ENCODE data around the gene PADI1.
"Not testable (repeated sequence)": the region's sequence is repeated elsewhere in the genome, so short reads cannot be mapped to it uniquely, and the experiment has no call there.

Gene PADI1

GRCh38 chr1:17215545-17215890, 10.6 kb downstream of the PADI1 start:
- DNase-seq (ENCODE audit: low spot score) = no peak

- DNase-seq (ENCODE audit: low spot score) = no peak
These were observed 11.2 kb downstream of the PADI1 start for GRCh38 chr1:17216078-17216477.

DNA sequence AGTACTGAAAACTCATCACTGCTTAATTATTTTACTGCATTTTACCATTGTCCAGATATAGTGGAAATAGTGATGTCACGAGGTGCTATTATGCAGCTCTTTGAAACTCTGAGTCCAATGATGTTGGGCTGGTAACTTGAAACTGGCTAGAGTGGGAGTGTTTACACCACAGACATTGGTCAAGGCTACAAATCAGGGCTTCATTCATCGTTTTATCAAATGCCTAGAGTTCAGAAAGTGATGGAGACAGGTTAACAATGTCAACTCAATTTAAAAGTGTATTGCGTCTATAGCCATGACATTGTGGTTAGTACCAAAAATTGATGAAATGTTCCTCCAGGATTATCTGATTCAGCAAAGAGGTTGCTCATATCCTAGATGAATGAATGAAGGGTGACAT, 12.7 kb downstream of the PADI1 start:
- DNase-seq (ENCODE audit: low spot score) = no peak

GRCh38 chr1:17218939-17219338, 14.0 kb downstream of the PADI1 start:
- no peak for DNase-seq (ENCODE audit: low spot score)

- no peak for DNase-seq (ENCODE audit: low spot score)
These were observed 15.4 kb downstream of the PADI1 start for GRCh38 chr1:17220287-17220686.

DNA sequence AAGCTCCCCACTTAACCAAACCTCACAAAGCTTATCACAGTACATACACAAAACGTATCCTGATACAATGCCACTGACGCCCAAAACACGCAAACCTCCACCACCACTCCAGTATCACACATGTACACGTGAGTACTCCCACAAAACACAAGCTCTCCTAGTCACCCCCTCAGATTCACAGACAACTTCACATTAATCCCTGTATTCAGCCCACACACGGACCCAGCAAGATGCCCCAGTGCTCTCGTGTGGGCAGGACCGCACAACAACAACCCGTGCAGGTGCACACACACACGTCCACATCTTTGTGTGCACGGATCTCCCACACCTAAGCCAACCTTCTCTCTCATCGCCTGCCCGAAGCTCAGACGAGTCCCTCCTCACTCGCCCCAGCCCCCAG, 17.6 kb downstream of the PADI1 start:
- DNase-seq (ENCODE audit: low spot score) = no peak

- no peak for DNase-seq (ENCODE audit: low spot score)
These were observed 19.5 kb downstream of the PADI1 start for GRCh38 chr1:17224434-17224833.

- DNase-seq (ENCODE audit: low spot score) = no peak
These were observed 20.2 kb downstream of the PADI1 start for GRCh38 chr1:17225140-17225539.

- no peak for DNase-seq (ENCODE audit: low spot score)
These were observed 22.5 kb downstream of the PADI1 start for GRCh38 chr1:17227358-17227915.

DNA sequence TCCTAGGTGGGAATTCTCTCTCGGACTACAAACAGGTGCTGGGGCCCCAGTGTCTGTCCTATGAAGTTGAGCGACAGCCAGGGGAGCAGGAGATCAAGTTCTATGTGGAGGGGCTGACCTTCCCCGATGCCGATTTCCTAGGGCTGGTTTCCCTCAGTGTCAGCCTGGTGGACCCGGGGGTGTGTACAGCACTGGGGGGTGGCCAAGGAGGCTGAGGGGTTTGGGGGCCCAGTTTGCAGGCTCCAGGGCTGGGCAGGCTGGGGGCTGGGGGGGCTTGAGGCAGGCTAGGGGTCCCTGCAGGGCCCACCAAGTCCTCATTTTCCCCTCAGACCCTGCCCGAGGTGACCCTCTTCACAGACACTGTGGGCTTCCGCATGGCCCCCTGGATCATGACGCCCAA, 23.7 kb downstream of the PADI1 start:
- no peak for DNase-seq (ENCODE audit: low spot score)

DNA sequence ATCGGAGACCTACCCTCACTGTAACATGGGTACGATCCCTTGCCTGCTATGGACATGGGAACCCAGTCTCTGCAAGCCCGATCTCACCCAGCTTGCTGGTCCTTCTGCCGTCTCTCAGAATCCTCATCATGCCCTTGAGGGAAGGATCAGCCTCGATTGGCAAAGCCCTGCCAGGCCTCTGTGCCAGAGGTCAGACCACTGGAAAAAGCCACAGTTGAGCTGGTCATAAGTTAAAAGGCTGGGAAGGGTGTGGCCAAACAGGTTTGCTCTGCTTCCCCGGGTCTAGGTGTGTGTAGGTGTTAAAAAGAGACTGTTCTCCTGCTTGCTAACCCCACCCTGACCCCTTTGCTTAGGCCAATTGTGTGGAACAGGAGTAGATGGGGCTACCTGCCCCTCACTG, 24.5 kb downstream of the PADI1 start:
- no peak for DNase-seq (ENCODE audit: low spot score)

DNA sequence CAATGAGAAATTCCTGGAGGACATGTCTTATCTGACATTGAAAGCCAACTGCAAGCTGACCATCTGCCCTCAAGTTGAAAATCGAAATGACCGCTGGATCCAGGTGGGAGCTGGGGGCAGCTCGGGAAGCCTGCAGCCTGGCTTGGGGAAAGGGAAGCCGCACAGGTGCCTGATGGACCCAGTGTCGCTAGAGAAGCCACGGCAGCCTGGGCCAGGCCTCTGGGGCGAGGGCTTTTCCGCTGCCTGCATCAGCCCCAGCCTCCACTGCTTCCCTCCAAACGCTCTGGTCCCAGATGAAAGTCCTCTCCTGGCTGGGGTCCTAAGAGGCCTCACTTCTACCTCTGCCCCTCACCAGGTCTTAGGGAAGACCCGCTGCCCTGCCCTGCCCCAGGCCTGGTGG, 25.2 kb downstream of the PADI1 start:
- DNase-seq (ENCODE audit: low spot score) = no peak

GRCh38 chr1:17230671-17231310, 25.9 kb downstream of the PADI1 start:
- DNase-seq (ENCODE audit: low spot score) = no peak

DNA sequence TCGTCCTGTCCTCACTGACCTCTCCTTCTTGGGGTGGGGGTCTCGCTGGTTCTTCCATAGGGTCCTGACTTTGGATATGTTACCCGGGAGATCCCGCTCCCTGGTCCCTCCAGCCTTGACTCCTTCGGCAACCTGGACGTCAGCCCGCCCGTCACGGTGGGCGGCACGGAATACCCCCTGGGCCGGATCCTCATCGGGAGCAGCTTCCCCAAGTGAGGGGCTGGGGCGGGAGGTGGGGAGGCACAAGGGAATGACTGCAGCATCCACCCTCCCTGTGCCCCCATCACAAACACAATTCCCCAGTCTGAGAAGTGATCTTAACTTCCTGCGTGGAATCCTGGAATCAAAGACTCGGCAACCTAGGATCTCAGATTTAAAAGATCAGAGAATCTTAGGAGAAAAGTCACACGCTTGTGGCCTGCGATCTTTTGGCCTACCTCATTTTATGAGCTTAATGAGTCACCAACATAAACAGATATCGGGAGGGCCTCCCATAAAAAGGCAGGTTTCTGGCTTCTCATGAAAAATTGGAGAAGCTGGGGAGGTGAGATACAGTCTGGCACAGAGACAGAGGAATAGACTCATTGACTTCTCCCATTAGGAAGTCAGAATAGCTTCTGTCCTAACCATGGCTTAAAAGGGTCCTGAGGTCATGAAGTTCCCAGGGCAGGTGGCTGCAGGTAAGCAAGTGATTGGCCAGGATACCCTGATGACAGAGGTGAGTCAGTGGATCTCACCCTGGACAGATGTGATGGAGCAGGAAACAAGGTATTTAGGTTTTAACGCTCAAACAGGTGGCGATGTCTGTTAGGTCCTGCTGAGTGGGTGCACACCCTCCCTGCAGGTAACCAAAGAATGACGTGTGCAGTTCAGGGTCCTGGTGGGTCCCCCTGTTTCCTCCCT, 28.1 kb downstream of the PADI1 start:
- DNase-seq (ENCODE audit: low spot score) = no peak

DNA sequence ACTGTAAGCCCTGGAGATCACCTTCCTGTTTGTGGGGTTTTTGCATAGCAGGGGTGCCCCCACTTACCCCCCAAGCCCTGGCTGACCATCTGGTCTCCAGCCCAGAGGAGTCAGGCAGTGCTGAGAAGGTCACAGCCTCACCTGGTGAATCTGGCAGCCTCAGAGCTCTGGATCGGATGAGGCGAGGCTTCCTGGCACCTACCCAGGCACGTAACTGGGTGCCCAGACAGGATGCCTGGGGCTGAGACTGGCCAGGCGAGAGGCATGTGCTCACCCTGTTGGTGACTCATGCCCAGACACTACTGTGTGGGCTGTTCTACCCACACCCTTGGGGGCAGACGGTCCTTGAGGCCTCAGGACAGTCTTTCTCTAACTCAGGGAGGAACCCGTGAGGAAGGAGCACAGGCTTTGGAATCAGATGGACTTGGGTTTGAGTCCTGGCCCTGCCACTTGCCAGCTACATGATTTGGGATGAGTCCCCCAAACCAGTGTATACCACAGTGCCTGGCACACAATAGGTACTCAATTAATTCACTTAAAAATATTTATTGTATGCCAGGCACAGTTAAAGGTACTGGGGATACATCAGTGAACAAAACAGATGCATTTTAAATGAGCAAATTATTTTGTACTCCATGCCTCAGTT, 28.9 kb downstream of the PADI1 start:
- DNase-seq (ENCODE audit: low spot score) = peak; percentile 39

DNA sequence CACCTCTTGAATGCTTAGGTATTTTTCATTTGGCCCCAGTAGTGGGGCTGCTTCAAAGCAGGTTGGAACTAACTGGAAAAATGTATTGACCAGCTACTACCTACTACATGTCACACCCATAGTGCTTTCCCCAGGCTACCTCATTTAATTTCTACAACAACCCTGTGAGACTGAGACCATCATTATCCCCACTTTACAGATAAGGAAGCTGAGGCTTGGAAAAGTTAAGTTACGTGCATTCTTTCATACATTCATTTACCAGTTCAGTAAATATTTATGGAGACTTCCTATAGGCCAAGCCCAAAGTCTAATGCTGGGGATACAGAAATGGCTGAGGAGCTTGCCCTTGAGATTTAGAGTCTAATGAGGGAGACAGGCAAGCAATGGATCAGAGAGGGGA, 29.5 kb downstream of the PADI1 start:
- no peak for DNase-seq (ENCODE audit: low spot score)

GRCh38 chr1:17235135-17235885, 30.4 kb downstream of the PADI1 start:
- DNase-seq (ENCODE audit: low spot score) = no peak

DNA sequence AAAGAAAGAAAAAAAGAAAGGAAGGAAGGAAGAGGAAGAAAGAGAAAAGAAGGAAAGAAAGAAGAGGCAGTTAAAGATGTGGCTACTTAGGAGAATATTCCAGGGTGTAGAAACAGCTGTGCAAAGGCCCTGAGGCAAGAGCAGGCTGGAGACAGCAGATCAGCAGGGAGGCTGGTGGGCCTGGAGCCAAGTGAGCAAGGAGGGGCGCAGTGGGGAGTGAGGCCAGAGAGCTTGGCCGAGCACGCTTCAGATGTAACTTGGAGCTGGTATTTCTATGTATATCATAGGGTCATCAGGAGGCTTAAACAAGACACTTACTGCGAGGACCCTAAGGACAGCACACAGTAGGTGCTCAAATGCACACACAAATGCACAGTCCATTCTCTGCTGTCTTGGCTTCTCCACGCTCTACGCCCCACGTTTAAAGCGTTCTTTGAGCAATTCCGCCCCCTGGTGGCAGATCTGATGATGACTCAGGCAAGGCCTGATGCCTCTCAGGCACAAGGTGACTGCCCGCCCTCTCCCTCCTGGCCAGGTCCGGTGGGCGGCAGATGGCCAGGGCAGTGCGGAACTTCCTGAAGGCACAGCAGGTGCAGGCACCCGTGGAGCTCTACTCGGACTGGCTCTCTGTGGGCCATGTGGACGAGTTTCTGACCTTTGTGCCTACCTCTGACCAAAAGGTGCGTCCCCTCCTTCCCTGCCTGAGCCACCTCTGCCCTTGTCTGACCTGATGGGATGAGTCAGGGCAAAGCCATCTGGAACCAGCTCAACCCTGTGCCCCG, 32.0 kb downstream of the PADI1 start:
- peak; percentile 72 for DNase-seq (ENCODE audit: low spot score)

GRCh38 chr1:17237561-17237903, 32.6 kb downstream of the PADI1 start:
- no peak for DNase-seq (ENCODE audit: low spot score)

GRCh38 chr1:17239420-17239819, 34.5 kb downstream of the PADI1 start:
- peak; percentile 20 for DNase-seq (ENCODE audit: low spot score)

GRCh38 chr1:17241011-17241779, 36.3 kb downstream of the PADI1 start:
- DNase-seq (ENCODE audit: low spot score) = not testable (repeated sequence)
